ENCODE data around the gene SDCCAG8. TPM values are rescaled to one million over a fixed set of nuclear protein-coding genes. Genes with fewer than 3 reads are reported as not detected.

The SDCCAG8 gene
- total RNA-seq, 1 experiment from 2014 or later = 14.0 TPM

- TF ChIP-seq POLR2AphosphoS5 (IDR thresholded peaks at IDR 0.05; ENCODE audit: low read depth, low read length) = no peak
- no peak for TF ChIP-seq TCF7L2 (IDR thresholded peaks at IDR 0.05; ENCODE audit: low read depth, low read length)
- no peak for TF ChIP-seq SIN3A (IDR thresholded peaks at IDR 0.05; ENCODE audit: borderline replicate concordance, insufficient read depth, low read depth, low read length)
- TF ChIP-seq, protein P1, sequence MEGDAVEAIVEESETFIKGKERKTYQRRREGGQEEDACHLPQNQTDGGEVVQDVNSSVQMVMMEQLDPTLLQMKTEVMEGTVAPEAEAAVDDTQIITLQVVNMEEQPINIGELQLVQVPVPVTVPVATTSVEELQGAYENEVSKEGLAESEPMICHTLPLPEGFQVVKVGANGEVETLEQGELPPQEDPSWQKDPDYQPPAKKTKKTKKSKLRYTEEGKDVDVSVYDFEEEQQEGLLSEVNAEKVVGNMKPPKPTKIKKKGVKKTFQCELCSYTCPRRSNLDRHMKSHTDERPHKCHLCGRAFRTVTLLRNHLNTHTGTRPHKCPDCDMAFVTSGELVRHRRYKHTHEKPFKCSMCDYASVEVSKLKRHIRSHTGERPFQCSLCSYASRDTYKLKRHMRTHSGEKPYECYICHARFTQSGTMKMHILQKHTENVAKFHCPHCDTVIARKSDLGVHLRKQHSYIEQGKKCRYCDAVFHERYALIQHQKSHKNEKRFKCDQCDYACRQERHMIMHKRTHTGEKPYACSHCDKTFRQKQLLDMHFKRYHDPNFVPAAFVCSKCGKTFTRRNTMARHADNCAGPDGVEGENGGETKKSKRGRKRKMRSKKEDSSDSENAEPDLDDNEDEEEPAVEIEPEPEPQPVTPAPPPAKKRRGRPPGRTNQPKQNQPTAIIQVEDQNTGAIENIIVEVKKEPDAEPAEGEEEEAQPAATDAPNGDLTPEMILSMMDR (IDR thresholded peaks at IDR 0.05) = no peak
- TF ChIP-seq, protein P2, sequence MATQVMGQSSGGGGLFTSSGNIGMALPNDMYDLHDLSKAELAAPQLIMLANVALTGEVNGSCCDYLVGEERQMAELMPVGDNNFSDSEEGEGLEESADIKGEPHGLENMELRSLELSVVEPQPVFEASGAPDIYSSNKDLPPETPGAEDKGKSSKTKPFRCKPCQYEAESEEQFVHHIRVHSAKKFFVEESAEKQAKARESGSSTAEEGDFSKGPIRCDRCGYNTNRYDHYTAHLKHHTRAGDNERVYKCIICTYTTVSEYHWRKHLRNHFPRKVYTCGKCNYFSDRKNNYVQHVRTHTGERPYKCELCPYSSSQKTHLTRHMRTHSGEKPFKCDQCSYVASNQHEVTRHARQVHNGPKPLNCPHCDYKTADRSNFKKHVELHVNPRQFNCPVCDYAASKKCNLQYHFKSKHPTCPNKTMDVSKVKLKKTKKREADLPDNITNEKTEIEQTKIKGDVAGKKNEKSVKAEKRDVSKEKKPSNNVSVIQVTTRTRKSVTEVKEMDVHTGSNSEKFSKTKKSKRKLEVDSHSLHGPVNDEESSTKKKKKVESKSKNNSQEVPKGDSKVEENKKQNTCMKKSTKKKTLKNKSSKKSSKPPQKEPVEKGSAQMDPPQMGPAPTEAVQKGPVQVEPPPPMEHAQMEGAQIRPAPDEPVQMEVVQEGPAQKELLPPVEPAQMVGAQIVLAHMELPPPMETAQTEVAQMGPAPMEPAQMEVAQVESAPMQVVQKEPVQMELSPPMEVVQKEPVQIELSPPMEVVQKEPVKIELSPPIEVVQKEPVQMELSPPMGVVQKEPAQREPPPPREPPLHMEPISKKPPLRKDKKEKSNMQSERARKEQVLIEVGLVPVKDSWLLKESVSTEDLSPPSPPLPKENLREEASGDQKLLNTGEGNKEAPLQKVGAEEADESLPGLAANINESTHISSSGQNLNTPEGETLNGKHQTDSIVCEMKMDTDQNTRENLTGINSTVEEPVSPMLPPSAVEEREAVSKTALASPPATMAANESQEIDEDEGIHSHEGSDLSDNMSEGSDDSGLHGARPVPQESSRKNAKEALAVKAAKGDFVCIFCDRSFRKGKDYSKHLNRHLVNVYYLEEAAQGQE (IDR thresholded peaks at IDR 0.05; ENCODE audit: insufficient read depth in 1 of 2, low read depth in 2 of 2, low read length in 1 of 2) = no peak
- ChIA-PET CTCF (no interaction called here), POLR2A (no interaction called here)
- no peaks in the 10 kb centered on the region for H3K27me3 ChIP-seq (ENCODE audit: control insufficient read depth, insufficient read depth, low read length)
- BruUV-seq (replicated peaks) = no TSS peak
- intact Hi-C loops (cut with micrococcal nuclease; ENCODE audit: unreplicated experiment) (no loop called here), in situ Hi-C loops (cut with HindIII; ENCODE audit: low pct_unique_long_range_greater_than_20kb, low sequenced_read_pairs) (no loop called here)
- no peak for DNase-seq (ENCODE audit: low read depth, low spot score)
- H3K9me3 ChIP-seq (ENCODE audit: control insufficient read depth, insufficient read depth, low read depth, low read length) = no peaks in the 10 kb centered on the region
- no peaks in the 10 kb centered on the region for H3K36me3 ChIP-seq (ENCODE audit: control insufficient read depth, insufficient read depth, low read length)
- no peak overlapping the region for H3K27ac ChIP-seq (ENCODE audit: low read length)
- ATAC-seq = no peak
- no peak overlapping the region for H3K4me3 ChIP-seq (ENCODE audit: low read depth in 2 of 2, low read length in 2 of 2)
- no peaks in the 10 kb centered on the region for H3K4me1 ChIP-seq (ENCODE audit: control insufficient read depth, insufficient read depth, low read length)
Measured at GRCh38 chr1:243496187-243496646, 240.4 kb downstream of the SDCCAG8 start.

DNA sequence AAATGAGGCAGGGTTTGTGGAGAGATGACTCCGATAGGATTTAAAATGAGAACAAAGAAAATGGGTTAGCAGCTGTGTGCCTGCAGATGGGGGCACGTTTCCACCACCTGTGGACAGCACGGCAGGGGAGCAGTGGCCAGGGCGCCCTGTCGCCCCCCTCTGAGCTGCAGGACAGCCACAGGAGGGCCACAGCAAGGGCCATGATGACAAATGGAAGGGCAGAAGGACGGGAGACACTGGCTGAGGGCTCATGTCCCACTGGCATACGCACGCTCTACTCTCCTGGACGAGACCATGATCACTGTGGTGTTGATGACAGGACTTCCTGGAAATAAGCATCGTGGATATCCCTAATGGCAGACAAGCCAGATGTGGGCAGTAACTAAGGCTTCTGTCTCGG lies 241.0 kb downstream of the SDCCAG8 start:
- DNase-seq (ENCODE audit: low read depth, low spot score) (no peak), ATAC-seq (no peak)
- no peaks in the 10 kb centered on the region for H3K9me3 ChIP-seq (ENCODE audit: control insufficient read depth, insufficient read depth, low read depth, low read length)
- no peaks in the 10 kb centered on the region for H3K4me1 ChIP-seq (ENCODE audit: control insufficient read depth, insufficient read depth, low read length)
- ChIA-PET POLR2A (no interaction called here), CTCF (no interaction called here)
- H3K27ac ChIP-seq (ENCODE audit: low read length) = no peak overlapping the region
- H3K27me3 ChIP-seq (ENCODE audit: control insufficient read depth, insufficient read depth, low read length) = no peaks in the 10 kb centered on the region
- no peak for TF ChIP-seq POLR2AphosphoS5 (IDR thresholded peaks at IDR 0.05; ENCODE audit: low read depth, low read length)
- TF ChIP-seq TCF7L2 (IDR thresholded peaks at IDR 0.05; ENCODE audit: low read depth, low read length) = no peak
- no peak for TF ChIP-seq SIN3A (IDR thresholded peaks at IDR 0.05; ENCODE audit: borderline replicate concordance, insufficient read depth, low read depth, low read length)
- TF ChIP-seq, protein P1 (IDR thresholded peaks at IDR 0.05) = no peak
- TF ChIP-seq, protein P2 (IDR thresholded peaks at IDR 0.05; ENCODE audit: insufficient read depth in 1 of 2, low read depth in 2 of 2, low read length in 1 of 2) = no peak
- H3K4me3 ChIP-seq (ENCODE audit: low read depth in 2 of 2, low read length in 2 of 2) = no peak overlapping the region
- no TSS peak for BruUV-seq (replicated peaks)
- in situ Hi-C loops (cut with HindIII; ENCODE audit: low pct_unique_long_range_greater_than_20kb, low sequenced_read_pairs) = no loop called here
- intact Hi-C loops (cut with micrococcal nuclease; ENCODE audit: unreplicated experiment) = no loop called here
- no peaks in the 10 kb centered on the region for H3K36me3 ChIP-seq (ENCODE audit: control insufficient read depth, insufficient read depth, low read length)
